ENCODE measurements around the gene PPP6R2.

PPP6R2 gene

GRCh38 chr22:50435291-50436014 lies 92.3 kb downstream of the PPP6R2 start:
- Histone ChIP-seq H3K4me2 (ENCODE audit: low read length) (no peak overlapping the region), H3K4me1 (ENCODE audit: control insufficient read depth, low read length) (no peaks in the 10 kb centered on the region), H4K20me1 (ENCODE audit: control insufficient read depth, insufficient read depth, low read depth, low read length) (no peaks in the 10 kb centered on the region), H3K36me3 (ENCODE audit: control insufficient read depth, low read length) (peaks cover 68% of the 10 kb centered on the region), H3K79me2 (ENCODE audit: control insufficient read depth, low read length) (no peaks in the 10 kb centered on the region), H3F3A (ENCODE audit: control insufficient read depth, insufficient read depth) (no peaks in the 10 kb centered on the region), H3K27me3 (ENCODE audit: control insufficient read depth, low read length) (no peaks in the 10 kb centered on the region), H3K4me3 (ENCODE audit: low read length) (no peak overlapping the region), H3K9me2 (replicated peaks; ENCODE audit: control insufficient read depth, low read length) (no peaks in the 10 kb centered on the region), H3K9me3 (ENCODE audit: control insufficient read depth, insufficient read depth, low read length) (no peaks in the 10 kb centered on the region), H3K27ac (ENCODE audit: low read depth, low read length) (no peak overlapping the region)
- TF ChIP-seq CTCF (IDR thresholded peaks at IDR 0.05; ENCODE audit: low read depth, low read length, poor library complexity, severe bottlenecking): no peak
- no peak for TF ChIP-seq EZH2phosphoT487 (IDR thresholded peaks at IDR 0.05; ENCODE audit: borderline replicate concordance, low read length)

- Histone ChIP-seq H3K79me2 (ENCODE audit: control insufficient read depth, low read length) (no peaks in the 10 kb centered on the region), H3K27me3 (ENCODE audit: control insufficient read depth, low read length) (no peaks in the 10 kb centered on the region), H3K36me3 (ENCODE audit: control insufficient read depth, low read length) (peaks cover 71% of the 10 kb centered on the region), H3K4me3 (ENCODE audit: low read length) (no peak overlapping the region), H3K9me2 (replicated peaks; ENCODE audit: control insufficient read depth, low read length) (no peaks in the 10 kb centered on the region), H3F3A (ENCODE audit: control insufficient read depth, insufficient read depth) (no peaks in the 10 kb centered on the region), H3K4me1 (ENCODE audit: control insufficient read depth, low read length) (no peaks in the 10 kb centered on the region), H3K9me3 (ENCODE audit: control insufficient read depth, insufficient read depth, low read length) (no peaks in the 10 kb centered on the region), H3K4me2 (ENCODE audit: low read length) (no peak overlapping the region), H3K27ac (ENCODE audit: low read depth, low read length) (no peak overlapping the region), H4K20me1 (ENCODE audit: control insufficient read depth, insufficient read depth, low read depth, low read length) (no peaks in the 10 kb centered on the region)
- TF ChIP-seq EZH2phosphoT487 (IDR thresholded peaks at IDR 0.05; ENCODE audit: borderline replicate concordance, low read length) (no peak), CTCF (IDR thresholded peaks at IDR 0.05; ENCODE audit: low read depth, low read length, poor library complexity, severe bottlenecking) (no peak)
Measured at GRCh38 chr22:50436015-50436830, 93.1 kb downstream of the PPP6R2 start.

DNA sequence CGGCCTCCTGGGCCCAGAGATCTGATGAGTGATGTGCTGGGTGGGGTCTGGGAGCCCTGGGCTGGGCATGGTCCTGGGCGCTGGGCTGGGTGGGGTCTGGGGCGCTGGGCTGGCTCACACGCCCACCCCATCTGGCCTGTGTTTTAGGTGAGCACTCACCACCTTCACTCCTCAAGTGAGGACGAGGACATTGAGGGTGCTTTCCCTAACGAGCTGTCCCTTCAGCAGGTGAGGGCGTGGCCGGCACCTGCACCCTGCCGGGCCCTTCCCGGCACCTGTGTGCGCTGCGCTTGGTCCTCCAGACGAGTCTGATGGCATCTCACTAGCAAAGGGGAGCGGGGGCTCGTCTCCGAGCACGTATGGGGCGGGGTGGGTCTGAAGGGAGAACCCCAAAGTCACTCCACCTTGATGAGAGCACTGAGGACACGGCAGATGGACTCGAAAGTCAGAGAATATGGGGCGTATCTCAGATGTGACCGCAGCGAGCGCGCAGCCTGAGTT lies 93.8 kb downstream of the PPP6R2 start:
- TF ChIP-seq CTCF (IDR thresholded peaks at IDR 0.05; ENCODE audit: low read depth, low read length, poor library complexity, severe bottlenecking) (no peak), EZH2phosphoT487 (IDR thresholded peaks at IDR 0.05; ENCODE audit: borderline replicate concordance, low read length) (no peak)

More for the DNA sequence above, 93.8 kb downstream of the PPP6R2 start:
- Histone ChIP-seq H3K27ac (ENCODE audit: low read depth, low read length) (no peak overlapping the region), H3K9me2 (replicated peaks; ENCODE audit: control insufficient read depth, low read length) (no peaks in the 10 kb centered on the region), H3K4me1 (ENCODE audit: control insufficient read depth, low read length) (no peaks in the 10 kb centered on the region), H3F3A (ENCODE audit: control insufficient read depth, insufficient read depth) (no peaks in the 10 kb centered on the region), H3K9me3 (ENCODE audit: control insufficient read depth, insufficient read depth, low read length) (no peaks in the 10 kb centered on the region), H3K79me2 (ENCODE audit: control insufficient read depth, low read length) (no peaks in the 10 kb centered on the region), H3K36me3 (ENCODE audit: control insufficient read depth, low read length) (peaks cover 65% of the 10 kb centered on the region), H3K4me3 (ENCODE audit: low read length) (no peak overlapping the region), H3K27me3 (ENCODE audit: control insufficient read depth, low read length) (no peaks in the 10 kb centered on the region), H3K4me2 (ENCODE audit: low read length) (no peak overlapping the region), H4K20me1 (ENCODE audit: control insufficient read depth, insufficient read depth, low read depth, low read length) (no peaks in the 10 kb centered on the region)

Measured in DOHH2 (cell line).